ENCODE results near the gene ATP13A2.

The ATP13A2 gene, protein sequence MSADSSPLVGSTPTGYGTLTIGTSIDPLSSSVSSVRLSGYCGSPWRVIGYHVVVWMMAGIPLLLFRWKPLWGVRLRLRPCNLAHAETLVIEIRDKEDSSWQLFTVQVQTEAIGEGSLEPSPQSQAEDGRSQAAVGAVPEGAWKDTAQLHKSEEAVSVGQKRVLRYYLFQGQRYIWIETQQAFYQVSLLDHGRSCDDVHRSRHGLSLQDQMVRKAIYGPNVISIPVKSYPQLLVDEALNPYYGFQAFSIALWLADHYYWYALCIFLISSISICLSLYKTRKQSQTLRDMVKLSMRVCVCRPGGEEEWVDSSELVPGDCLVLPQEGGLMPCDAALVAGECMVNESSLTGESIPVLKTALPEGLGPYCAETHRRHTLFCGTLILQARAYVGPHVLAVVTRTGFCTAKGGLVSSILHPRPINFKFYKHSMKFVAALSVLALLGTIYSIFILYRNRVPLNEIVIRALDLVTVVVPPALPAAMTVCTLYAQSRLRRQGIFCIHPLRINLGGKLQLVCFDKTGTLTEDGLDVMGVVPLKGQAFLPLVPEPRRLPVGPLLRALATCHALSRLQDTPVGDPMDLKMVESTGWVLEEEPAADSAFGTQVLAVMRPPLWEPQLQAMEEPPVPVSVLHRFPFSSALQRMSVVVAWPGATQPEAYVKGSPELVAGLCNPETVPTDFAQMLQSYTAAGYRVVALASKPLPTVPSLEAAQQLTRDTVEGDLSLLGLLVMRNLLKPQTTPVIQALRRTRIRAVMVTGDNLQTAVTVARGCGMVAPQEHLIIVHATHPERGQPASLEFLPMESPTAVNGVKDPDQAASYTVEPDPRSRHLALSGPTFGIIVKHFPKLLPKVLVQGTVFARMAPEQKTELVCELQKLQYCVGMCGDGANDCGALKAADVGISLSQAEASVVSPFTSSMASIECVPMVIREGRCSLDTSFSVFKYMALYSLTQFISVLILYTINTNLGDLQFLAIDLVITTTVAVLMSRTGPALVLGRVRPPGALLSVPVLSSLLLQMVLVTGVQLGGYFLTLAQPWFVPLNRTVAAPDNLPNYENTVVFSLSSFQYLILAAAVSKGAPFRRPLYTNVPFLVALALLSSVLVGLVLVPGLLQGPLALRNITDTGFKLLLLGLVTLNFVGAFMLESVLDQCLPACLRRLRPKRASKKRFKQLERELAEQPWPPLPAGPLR

DNA sequence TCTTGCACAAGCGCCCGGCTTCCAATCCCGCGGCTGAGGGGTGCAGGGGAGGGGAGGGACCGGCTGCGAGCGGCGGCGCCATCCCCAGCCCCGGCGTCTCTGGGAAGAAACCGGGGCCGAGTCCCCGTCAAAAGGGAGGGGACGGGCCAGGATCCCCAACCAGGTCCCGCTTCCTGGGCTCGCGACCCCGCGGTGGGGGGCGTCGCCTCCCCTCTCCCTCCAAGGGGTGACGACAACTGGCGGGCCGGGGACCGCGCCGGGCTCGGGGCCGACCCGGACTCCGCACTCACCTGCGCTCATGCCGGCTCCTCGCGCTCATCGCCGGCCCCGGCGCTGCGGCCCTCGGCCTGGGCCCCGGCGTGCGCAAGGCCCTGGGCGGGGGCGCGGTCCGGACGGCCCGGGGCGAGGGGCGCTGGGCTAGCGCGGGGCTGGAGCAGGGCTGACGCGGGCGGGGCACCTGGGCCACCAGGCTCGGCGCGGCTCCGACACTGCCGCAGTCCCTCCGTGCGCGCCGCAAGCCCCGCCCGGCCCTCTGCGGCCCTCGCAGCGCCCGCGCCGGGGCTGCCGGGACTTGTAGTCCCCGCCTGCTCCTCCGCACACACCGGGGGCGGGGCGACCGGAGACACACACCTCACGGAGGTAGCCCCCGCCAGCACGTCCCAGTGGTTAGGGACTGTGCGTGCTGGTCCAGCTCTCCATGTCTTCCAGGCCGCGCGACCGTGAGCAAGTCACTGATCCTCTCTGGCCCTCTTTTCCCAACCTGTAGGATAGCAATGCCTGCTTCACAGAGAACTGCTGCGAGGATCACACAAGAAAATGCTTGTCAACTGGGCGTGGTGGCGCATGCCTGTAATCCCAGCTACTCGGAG is at the start of gene ATP13A2:
Gene ATP13A2 (minus strand): TSS at position 490 of the 869 bp plus-strand sequence. CDS start 190 bp downstream, at position 300.
- peak; percentile 82 for DNase-seq (ENCODE audit: low read depth)

DNA sequence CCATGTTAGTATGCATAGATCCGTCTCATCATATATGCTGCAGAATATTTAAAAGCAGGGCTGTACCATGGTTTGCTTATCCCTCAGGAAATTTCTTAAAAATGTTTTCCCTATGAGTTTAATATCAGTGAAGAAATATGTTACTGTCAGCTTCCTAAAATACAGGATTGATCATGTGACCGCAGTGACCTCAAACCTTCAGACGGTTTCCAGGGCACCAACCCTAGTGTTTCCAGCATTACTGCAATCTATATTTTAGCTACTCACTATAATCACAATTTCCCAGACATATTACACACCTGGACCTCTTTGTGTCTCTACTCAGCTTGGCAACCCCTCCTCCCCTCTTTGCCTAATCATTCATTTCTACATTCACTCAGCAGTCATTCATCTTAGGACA is 49.8 kb upstream of the ATP13A2 start:
- DNase-seq (ENCODE audit: low read depth): no peak

DNA sequence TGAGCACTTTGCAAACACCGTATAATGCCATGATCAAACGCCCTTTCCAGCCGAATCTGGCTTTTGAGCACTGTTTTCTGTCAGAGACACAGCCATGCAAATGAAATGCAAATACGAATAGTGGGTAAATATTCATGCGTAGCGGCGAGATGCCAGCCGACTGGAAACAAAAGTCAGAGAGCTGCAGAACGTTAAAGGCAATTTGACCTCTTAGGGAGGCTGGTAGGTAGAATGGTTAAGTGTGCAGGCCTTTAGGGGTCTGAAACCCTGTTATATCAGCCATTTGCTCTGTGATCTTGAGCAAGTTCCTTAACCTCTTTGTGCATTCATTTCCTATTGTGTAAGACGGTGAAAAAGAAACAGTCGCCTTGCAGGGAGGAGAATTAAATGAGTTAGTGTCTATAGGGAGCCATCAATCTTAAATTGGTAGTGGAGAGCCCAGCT is 48.6 kb upstream of the ATP13A2 start:
- DNase-seq (ENCODE audit: low read depth): no peak

DNA sequence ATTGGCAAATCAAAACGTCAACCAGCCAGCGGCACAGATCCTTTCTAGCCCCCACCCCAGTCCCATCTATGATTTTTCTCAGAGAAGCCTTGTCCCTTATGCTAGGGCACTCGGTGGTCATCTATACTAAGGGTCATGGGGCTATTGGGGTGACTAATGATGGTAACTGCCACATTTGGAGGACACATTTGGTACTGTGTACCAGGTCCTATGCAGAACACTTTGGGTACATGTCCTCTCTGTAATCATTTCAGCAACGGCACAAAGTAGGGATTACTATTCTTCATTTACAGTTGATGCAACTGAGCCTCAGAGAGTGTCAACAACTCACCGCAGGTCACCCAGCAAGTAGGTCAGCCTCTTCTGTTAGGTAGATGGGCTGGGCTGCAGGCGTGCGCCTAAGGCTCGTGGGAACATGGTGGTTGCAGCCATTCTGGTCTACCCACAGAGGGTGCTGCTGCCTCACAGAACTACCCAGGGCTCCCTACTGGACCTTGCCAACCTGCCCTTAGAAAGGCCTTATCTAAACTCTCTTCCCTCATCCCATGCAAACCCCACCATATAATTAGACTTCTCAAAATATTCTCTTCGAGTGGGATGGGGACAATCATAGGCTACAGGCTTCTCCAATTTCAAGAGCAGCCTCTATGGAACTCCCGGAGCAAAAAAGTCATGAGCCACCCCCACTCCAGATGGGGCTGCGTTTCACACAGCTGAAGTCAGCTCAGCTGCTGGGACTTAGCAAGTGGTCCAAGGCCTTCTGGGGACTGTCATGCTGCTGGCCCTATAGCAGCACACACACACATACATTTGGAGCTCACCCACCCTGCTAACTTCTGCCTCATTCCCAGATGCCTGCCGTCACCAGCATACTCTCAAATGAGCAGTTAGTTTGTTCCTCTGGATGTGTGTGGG is 47.9 kb upstream of the ATP13A2 start:
- DNase-seq (ENCODE audit: low read depth): peak; percentile 33

DNA sequence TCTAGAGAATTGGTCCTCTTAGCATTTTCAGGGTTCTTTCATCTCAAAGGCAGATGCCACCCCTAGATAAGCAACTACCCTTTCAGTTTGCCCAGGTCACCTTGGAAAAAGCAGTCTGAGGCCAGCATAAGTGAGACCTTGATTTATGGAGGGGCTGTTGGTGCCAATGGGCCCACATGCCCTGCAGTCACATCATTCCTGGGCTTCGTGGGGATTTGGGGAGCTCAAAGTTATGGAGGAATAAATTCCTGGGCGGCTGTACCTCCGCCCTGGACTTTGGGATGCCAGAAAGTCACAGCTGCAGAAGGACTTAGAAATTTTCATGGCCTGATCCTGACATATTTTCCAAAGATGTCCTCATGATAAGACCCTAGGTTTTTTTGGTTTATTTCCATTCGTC is 44.8 kb upstream of the ATP13A2 start:
- DNase-seq (ENCODE audit: low read depth): no peak

DNA sequence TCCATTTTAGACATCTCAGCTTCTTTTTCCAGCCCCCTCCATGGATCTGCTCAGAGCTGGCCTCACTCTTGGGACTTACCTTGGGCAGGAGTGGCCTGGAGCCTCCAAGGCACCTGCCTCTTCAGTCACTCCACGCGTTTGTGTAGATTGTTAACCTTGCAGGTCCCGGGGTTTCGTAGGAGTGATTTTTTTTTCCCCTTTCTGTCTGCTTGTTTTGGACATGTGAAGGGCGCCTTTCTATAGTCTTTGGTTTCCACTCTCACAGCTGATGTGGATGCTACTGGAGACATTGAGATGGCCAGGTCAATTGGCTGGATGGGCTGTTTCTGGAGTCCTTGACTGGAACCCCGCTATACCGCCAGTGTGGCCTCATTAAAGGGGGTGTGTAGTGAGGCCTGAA is 44.1 kb upstream of the ATP13A2 start:
- no peak for DNase-seq (ENCODE audit: low read depth)

DNA sequence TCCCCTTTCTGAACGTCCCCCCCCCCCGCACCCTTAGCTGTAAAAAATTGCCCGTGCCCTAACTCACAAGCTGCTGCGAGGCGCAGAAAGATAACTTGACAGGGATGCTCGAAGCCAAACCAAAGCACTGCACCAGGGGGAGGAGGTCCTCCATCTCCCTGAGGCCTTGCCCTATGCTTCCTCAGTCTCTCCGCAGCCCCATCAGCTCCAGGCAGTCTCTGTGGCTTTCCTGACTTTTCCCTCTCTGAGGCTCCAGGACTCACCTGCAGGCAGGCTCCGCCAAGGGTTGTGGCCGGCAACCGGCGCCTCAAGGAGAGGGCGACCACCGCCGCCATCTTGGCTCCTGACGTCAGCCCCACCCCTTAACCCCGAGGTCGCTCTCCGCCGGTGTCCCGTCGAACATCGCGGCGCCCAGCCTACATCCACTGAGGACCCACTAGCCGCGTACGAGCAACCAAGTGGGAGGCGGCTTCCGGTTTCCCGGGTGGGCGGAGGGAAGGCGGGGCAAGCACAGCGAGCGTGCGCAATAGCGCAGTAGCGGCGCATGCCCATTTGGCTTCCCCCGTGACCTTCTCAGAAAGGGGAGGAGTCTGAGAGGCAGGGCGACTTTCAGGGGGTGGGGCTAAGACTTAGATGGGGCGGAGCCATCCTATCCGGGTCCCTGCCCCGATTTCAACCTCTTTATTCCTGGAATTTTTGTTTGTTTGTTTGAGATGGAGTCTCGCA is 42.1 kb upstream of the ATP13A2 start, which contains the start of gene SDHB:
Gene SDHB (minus strand): TSS at position 348 of the 726 bp plus-strand sequence. CDS start 13 bp downstream, at position 335.
- DNase-seq (ENCODE audit: low read depth): peak; percentile 99

DNA sequence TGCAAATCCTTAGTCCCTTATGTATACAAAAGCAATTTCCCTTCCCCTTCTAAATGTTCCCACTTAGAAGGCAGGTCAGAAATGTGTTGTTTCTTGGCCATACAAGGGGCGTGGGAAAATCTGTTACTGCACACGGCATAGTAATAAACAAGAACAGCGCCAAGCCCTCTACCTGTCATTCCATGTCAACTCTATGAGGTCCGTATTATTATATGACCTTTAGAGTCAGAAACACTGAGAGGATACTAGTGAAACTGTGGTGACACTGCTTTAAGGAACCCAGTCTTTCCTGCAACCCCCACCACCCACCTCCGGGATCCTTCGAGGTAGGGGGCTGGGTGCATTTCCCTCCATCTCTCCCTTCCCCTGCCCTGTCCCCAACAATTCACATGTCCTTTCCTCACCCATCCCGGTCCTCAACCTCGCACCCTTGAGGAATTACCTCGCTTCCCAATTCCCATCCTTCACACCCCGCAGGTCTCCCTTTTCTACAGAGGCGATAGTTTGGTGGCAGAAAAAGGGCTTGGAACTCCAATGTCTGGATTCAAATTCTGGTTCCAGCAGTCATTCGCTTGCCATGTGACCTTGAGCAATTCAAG is 41.5 kb upstream of the ATP13A2 start:
- DNase-seq (ENCODE audit: low read depth): no peak

DNA sequence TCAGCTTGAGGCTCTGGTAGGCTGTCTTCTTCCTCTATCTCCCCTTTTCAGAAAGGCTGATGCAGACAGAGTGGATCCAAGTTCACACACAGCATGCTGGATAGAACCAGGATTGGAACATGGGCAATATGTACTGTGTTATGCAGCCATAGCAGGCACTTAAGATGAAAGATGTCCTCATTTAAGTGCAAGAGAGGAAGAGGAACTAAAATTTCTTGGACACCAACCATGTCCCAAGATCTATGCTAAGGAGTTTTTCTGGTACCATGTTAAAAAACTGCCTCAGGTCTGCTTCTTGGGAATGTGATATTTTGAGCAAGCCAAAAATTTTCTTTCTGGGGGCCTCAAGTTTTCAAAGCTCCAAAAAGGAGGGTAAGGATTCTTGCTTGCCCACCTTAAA is 40.9 kb upstream of the ATP13A2 start:
- DNase-seq (ENCODE audit: low read depth): no peak

DNA sequence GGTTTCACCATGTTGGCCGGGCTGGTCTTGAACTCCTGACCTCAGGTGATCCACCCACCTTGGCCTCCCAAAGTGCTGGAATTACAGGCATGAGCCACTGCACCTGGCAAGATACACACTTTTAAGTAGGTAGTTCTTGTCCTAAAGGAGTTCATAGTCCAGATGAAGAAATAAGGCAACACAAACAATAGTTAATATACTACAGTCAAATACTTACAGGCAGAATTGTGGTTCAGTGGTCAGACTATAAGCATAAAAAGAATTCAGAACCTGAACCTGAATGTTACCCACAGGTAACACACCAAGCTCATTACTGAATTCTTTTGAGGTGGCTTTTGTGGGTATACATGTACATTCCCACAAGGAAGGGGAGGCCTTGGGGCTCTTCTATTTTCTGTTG is 40.3 kb upstream of the ATP13A2 start:
- DNase-seq (ENCODE audit: low read depth): no peak

DNA sequence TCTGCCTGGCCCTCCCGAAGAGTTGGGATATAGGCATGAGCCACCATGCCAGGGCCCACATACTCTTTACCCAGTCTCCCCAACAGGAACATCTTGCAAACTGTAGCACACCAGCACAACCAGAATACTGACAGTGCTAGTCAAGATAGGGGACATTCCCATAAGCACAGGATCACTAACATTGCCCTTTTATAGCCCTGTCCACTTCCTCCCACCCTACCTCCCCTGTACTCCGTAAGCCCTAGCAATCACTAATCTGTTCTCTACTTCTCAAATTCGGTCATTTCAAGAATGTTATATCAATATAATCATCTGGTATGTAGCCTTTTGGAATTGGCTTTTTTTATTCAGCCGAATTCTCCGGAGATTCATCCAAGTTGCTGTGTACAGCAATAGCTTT is 36.2 kb upstream of the ATP13A2 start:
- DNase-seq (ENCODE audit: low read depth): no peak

DNA sequence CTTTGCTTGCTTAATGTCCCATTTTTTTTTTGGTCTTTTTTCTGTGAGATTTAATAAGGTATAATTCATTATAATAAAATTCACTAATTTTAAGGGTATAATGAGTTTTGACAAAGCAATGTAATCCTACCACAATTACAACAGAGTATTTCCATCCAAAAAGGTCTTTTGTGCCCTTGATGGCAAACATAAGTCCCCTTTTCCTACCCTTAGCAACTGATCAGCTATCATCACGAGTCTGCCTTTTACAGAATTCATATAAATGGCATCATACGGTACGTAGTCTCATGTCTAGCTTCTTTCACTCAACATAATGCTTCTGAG is 34.6 kb upstream of the ATP13A2 start:
- no peak for DNase-seq (ENCODE audit: low read depth)

DNA sequence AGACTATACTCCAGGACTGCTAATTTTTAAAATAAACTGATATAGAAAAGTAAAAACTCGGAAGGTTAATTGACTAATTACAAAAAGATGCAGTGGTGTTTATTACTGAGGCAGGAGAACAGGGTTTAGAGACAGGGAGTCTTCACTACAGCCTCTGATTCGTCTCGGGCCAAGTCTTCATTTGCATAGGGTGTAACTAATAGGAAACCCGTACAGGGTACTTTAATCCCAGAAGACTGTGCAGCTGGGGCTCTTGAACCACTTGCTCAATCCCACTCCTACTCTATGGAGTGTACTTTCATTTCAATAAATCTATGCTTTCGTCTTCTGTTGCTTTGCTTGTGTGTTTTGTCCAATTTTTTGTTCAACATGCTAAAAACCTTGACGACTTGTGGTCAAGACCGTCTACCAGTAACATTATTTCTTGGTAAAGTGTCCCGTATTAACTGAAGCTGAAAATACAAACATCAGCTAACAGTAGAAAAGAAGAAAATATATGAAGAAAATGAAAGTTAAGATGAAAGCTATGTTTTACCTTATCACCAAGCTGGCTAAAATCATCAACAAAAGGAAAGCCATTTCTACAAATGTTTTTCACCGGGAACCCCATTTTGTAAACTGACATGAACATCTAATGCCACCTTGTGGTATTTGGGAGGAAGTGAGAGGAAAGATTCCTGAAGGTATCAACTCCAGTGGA is 34.1 kb upstream of the ATP13A2 start:
- no peak for DNase-seq (ENCODE audit: low read depth)

DNA sequence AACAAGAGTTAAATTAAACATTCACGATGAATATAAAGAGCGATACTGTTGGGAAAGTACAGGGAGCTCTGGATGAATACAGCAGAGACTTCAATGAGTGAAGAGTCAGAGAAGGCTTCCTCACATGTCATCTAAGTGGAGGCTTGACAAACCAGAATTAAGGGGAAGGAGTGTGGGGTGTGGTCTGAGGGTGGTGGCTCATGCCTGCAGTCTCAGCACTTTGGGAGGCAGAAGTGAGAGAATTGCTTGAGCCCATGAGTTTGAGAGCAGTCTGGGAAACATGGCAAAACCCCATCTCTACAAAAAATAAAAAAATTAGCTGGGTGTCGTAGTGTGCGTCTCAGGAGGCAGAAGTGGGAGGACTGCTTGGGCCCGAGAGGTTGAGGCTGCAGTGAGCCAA is 33.4 kb upstream of the ATP13A2 start:
- DNase-seq (ENCODE audit: low read depth): no peak

DNA sequence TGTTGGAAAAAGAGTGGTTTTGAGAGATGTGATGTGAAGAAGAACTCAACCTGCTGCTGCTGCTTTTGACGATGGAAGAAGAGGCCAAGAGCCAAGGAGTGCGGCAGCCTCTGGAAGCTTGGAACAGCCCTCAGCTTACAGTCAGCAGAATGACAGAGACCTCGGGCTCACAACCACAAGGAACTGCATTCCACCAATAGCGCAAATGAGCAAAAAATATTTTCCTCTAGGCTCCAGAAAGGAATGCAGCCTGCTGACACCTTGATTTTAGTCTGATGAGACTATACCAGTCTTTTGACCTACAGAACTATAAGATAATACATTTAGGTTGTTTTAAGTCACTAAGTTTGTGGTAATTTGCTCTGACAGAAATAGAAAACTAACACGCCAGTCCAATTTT is 31.9 kb upstream of the ATP13A2 start:
- DNase-seq (ENCODE audit: low read depth): no peak

DNA sequence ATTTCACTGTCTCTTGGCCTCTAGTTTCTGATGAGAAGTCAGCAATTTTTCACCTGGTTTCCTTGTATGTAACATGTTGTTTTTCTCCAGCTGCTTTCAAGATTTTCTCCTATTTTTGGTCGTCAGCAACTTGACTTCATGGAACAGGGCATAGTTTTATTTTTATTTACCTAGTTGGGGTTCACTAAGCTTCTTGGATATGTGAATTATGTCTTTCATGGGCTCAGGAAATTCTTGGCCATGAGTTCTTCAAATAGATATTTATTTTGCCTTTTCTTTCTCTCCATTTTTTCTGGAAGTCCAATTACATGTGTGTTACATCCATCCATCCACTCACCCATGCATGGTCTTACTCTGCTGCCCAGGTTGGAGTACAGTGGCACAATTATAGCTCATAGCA is 28.4 kb upstream of the ATP13A2 start:
- no peak for DNase-seq (ENCODE audit: low read depth)

DNA sequence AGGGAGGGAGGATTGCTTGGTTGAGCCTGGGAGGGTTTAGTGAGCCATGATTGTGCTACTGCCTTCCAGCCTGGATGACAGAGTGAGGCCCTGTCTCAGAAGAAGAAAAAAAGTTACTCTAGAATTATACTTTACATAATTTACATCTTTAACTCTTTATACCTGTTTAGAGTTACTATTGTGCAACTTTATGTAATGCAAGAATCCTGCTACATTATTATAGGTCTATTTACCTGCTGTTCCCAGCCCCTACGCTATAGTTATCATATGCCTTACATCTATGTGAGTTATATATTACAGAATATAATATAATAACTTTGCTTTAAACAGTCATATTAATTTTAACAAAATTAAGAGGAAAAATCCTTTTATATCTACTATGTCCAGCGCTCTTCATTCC is 27.8 kb upstream of the ATP13A2 start:
- DNase-seq (ENCODE audit: low read depth): no peak

DNA sequence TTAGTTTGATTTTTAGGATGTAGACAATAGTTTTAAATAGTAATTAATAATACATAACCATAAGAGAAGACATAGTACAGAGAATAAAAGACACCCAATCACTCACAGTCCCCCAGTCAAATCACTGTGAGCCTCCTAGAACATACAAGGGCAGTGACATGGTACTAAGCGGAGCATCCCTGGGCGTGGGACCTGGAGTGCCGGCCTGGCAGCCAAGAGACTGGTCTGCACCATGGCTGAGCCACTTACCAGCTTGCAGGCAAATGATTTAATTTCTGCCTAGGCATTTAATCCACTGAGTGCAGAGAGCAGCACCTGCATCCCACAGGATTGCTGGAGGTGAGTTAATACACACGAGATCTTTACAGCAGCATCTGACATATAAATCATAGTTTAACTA is 21.8 kb upstream of the ATP13A2 start:
- DNase-seq (ENCODE audit: low read depth): no peak

DNA sequence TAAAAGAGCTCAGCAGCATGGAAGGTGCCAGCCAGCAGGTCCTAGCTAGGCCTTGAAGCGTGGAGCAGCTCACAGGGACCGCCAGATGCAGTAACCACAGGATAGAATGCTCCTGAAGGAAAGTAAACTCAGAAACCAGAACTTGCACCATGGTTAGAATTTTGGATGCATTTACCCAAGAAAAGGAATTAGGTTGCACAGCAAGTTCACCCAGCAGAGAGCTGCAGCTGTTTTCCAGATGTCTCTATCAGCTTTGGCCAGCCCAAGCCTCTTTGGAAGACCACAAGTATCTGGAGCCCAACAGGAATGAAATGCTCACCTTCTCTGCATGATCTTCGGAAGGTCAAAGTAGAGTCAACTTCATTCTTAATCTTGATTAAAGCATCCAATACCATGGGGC is 21.0 kb upstream of the ATP13A2 start:
- no peak for DNase-seq (ENCODE audit: low read depth)

Measured in activated T-cell treated with anti-CD3 and anti-CD28 coated beads for 48 hours (primary cell).